BJ (cell line): ENCODE measurements around the gene TERB1. TPM values are rescaled to one million over a fixed set of nuclear protein-coding genes. Genes with fewer than 3 reads are reported as not detected.

ENCODE experiments used
- CTCF ChIA-PET: fragments of 350-600 bp; formaldehyde crosslinking; extraction: SDS; loops from one replicate; lab custom pipeline; 2021; ENCODE audit warnings: antibody characterized with exemption, inconsistent platforms; lab: Yijun Ruan, JAX
- POLR2A ChIA-PET: fragments of 300-600 bp; sonication (Branson Sonifier 250); formaldehyde crosslinking; extraction: SDS; loops from one replicate; lab custom pipeline; 2021; ENCODE audit warnings: antibody characterized with exemption; lab: Charles Lee
- DNase-seq: peaks from one replicate; pipeline ENCODE4 v3.0.0-alpha.2; 2011; ENCODE audit warnings: low read depth
- H3K27me3 ChIP-seq: 2 replicates; pipeline ENCODE4 v1.6.0; 2011; ENCODE audit warnings: low read length; ENCODE audit not compliant: control insufficient read depth, insufficient read depth
- H3K36me3 ChIP-seq: 2 replicates; pipeline ENCODE4 v1.5.1; 2011; ENCODE audit warnings: low read length; ENCODE audit not compliant: control insufficient read depth, insufficient read depth
- H3K4me3 ChIP-seq: 2 replicates; pipeline ENCODE4 v1.5.1; 2011; ENCODE audit warnings: low read depth, mild to moderate bottlenecking, control low read depth, low read length
- CTCF ChIP-seq: IDR thresholded peaks from 2 replicates; pipeline ENCODE4 v1.5.1; 2011; ENCODE audit warnings: low read depth, mild to moderate bottlenecking, control low read depth, inconsistent platforms, low read length, moderate library complexity; ENCODE audit not compliant: insufficient read depth
- polyA plus RNA-seq: library from polyadenylated mRNA; depleted of rRNA; stranded (reverse); fragments of >200 nt; gene quantifications from 2 replicates; pipeline ENCODE4 v1.2.3, GENCODE V29; 2011

The TERB1 gene
- polyA plus RNA-seq, 1 experiment = not detected

GRCh38 chr16:66840883-66841282, 39.5 kb upstream of the TERB1 start:
- H3K27me3 ChIP-seq = peaks cover 26% of the 10 kb centered on the region
- no peak for DNase-seq
- POLR2A ChIA-PET = no interaction called here
- no peaks in the 10 kb centered on the region for H3K36me3 ChIP-seq
- TF ChIP-seq CTCF = no peak
- no peak overlapping the region for H3K4me3 ChIP-seq
- CTCF ChIA-PET = interaction anchor here (1.7 to 3.8 kb wide), 2 partner anchors 10 to 27 kb away, joined by 5 to 27 read pairs; partner anchors contain the start of gene NAE1

GRCh38 chr16:66834746-66835145, 33.4 kb upstream of the TERB1 start:
- no peak overlapping the region for H3K4me3 ChIP-seq
- no peak for TF ChIP-seq CTCF
- CTCF ChIA-PET = interaction anchor here (2.3 kb wide), 1 partner anchor 38 kb away, joined by 7 read pairs; no protein-coding TSS in a partner anchor
- H3K27me3 ChIP-seq = peaks cover 3% of the 10 kb centered on the region
- POLR2A ChIA-PET = no interaction called here
- DNase-seq = no peak
- no peaks in the 10 kb centered on the region for H3K36me3 ChIP-seq

GRCh38 chr16:66832661-66833305, 31.4 kb upstream of the TERB1 start:
- POLR2A ChIA-PET = no interaction called here
- no peaks in the 10 kb centered on the region for H3K36me3 ChIP-seq
- DNase-seq = peak; percentile 35
- H3K27me3 ChIP-seq = peaks cover 1% of the 10 kb centered on the region; the same call in 1 of the 2 replicates
- H3K4me3 ChIP-seq = no peak overlapping the region
- CTCF ChIA-PET = interaction anchor here (0.9 to 2.1 kb wide), 5 partner anchors 10 to 35 kb away, joined by 3 to 5 read pairs (median 3); no protein-coding TSS in a partner anchor
- TF ChIP-seq CTCF = no peak

GRCh38 chr16:66832190-66832589, 30.8 kb upstream of the TERB1 start:
- ChIA-PET CTCF (interaction anchor here (1.2 to 3.5 kb wide), 7 partner anchors 9 to 426 kb away, joined by 3 to 50 read pairs (median 5); no protein-coding TSS in a partner anchor), POLR2A (no interaction called here)
- Histone ChIP-seq H3K27me3 (peaks cover 1% of the 10 kb centered on the region; the same call in 1 of the 2 replicates), H3K36me3 (no peaks in the 10 kb centered on the region), H3K4me3 (no peak overlapping the region)
- DNase-seq = no peak
- TF ChIP-seq CTCF = no peak
